ENCODE data around the gene FLNC. TPM values are rescaled to one million over a fixed set of nuclear protein-coding genes. Genes with fewer than 3 reads are reported as not detected.

FLNC gene
- total RNA-seq, 4 donors from 2014 or later, result 3.8 to 5.1 (median 4.3) TPM

- 87% methylated on average over 3 of the region's 3 CpGs for WGBS
- no peak overlapping the region for H3K27ac ChIP-seq
- no peaks in the 10 kb centered on the region for H3K4me1 ChIP-seq
- H3K27me3 ChIP-seq, result peaks cover 2% of the 10 kb centered on the region
- no peak overlapping the region for H3K4me3 ChIP-seq
- TF ChIP-seq EP300 (IDR thresholded peaks at IDR 0.05), result no peak
- TF ChIP-seq POLR2AphosphoS5 (IDR thresholded peaks at IDR 0.05), result no peak
- TF ChIP-seq POLR2A (IDR thresholded peaks at IDR 0.05), result no peak
- TF ChIP-seq, protein P1, sequence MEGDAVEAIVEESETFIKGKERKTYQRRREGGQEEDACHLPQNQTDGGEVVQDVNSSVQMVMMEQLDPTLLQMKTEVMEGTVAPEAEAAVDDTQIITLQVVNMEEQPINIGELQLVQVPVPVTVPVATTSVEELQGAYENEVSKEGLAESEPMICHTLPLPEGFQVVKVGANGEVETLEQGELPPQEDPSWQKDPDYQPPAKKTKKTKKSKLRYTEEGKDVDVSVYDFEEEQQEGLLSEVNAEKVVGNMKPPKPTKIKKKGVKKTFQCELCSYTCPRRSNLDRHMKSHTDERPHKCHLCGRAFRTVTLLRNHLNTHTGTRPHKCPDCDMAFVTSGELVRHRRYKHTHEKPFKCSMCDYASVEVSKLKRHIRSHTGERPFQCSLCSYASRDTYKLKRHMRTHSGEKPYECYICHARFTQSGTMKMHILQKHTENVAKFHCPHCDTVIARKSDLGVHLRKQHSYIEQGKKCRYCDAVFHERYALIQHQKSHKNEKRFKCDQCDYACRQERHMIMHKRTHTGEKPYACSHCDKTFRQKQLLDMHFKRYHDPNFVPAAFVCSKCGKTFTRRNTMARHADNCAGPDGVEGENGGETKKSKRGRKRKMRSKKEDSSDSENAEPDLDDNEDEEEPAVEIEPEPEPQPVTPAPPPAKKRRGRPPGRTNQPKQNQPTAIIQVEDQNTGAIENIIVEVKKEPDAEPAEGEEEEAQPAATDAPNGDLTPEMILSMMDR (IDR thresholded peaks at IDR 0.05), result no peak
- no peaks in the 10 kb centered on the region for H3K36me3 ChIP-seq
- DNase-seq (ENCODE audit: low spot score in 2 of 2), result no peak
- H3K9me3 ChIP-seq, result no peaks in the 10 kb centered on the region
Observed at GRCh38 chr7:128818694-128819093, 11.5 kb upstream of the FLNC start.

DNA sequence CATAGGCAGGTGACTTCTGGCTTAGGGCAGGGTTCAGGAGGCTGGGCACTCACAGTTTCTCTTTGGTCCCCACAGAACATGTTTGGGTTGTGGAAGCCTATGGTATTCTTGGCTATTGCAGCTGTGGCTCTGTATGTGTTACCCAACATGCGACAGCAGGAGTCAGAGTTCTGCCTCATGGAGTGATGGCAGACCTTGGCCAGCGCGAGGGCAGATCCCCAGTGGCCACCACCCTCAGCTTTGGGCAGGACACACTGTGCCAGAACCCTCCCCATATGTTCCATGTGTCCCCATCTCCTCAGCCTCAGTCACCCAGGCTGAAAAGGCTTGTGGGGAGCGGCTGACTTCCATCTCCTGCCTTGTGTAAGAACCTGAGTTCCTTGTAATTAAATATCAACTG, 8.5 kb upstream of the FLNC start:
- WGBS, result 92% methylated on average over 4 of the region's 4 CpGs
- Histone ChIP-seq H3K27ac (no peak overlapping the region), H3K36me3 (no peaks in the 10 kb centered on the region), H3K4me1 (no peaks in the 10 kb centered on the region), H3K4me3 (no peak overlapping the region), H3K9me3 (no peaks in the 10 kb centered on the region), H3K27me3 (peaks cover 2% of the 10 kb centered on the region)
- no peak for DNase-seq (ENCODE audit: low spot score in 2 of 2)
- no peak for TF ChIP-seq POLR2A (IDR thresholded peaks at IDR 0.05)
- TF ChIP-seq POLR2AphosphoS5 (IDR thresholded peaks at IDR 0.05), result no peak
- no peak for TF ChIP-seq EP300 (IDR thresholded peaks at IDR 0.05)
- TF ChIP-seq, protein P1 (IDR thresholded peaks at IDR 0.05), result no peak

DNA sequence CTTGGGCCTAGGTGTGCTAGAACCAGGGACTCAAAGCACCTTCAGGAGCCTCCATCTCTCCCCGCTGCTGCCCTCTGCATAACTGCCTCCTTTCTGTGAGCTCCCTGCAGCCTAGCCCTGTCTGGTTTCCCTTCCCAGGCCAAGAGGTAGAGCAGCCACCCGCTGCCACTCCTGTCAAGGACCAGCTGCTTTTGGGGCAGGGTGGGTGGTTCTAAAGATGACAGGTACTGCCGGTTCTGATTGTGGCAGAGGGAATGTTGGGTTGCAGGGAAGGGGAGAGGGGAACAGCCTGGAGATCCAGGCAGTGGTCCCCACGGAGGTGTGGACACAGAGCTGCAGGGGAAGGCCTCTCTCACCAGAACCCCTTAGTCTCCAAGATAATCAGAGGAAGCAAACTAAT, 3.7 kb upstream of the FLNC start:
- Histone ChIP-seq H3K27me3 (peaks cover 20% of the 10 kb centered on the region), H3K27ac (no peak overlapping the region), H3K4me1 (peaks cover 20% of the 10 kb centered on the region), H3K36me3 (no peaks in the 10 kb centered on the region), H3K4me3 (no peak overlapping the region), H3K9me3 (no peaks in the 10 kb centered on the region)
- DNase-seq (ENCODE audit: low spot score in 2 of 2), result no peak
- TF ChIP-seq POLR2A (IDR thresholded peaks at IDR 0.05), result no peak
- TF ChIP-seq, protein P1 (IDR thresholded peaks at IDR 0.05), result no peak
- TF ChIP-seq EP300 (IDR thresholded peaks at IDR 0.05), result no peak
- TF ChIP-seq POLR2AphosphoS5 (IDR thresholded peaks at IDR 0.05), result no peak
- WGBS, result 89% methylated on average over 4 of the region's 4 CpGs

DNA sequence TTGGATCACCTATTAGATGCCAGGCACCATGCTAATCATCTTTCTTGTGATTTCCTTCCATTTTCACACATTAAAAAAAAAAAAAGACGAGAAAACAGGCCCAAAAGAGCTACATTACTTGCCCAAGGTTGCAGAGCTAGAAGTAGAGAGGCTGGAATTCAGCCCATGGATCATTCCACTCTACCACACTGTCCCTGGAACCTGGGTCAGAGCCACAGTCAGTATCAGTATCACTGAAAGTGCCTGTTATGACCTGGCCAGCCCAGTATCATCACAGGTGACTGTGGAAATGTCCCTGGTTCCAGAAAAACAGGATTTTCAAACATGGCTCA, 3.3 kb upstream of the FLNC start:
- H3K27ac ChIP-seq, result no peak overlapping the region
- H3K36me3 ChIP-seq, result no peaks in the 10 kb centered on the region
- no peak overlapping the region for H3K4me3 ChIP-seq
- TF ChIP-seq EP300 (IDR thresholded peaks at IDR 0.05) (no peak), POLR2AphosphoS5 (IDR thresholded peaks at IDR 0.05) (no peak), POLR2A (IDR thresholded peaks at IDR 0.05) (no peak)
- TF ChIP-seq, protein P1 (IDR thresholded peaks at IDR 0.05), result no peak
- WGBS, result 94% methylated on average over 1 of the region's 1 CpG
- H3K4me1 ChIP-seq, result peaks cover 24% of the 10 kb centered on the region
- no peaks in the 10 kb centered on the region for H3K9me3 ChIP-seq
- H3K27me3 ChIP-seq, result peaks cover 20% of the 10 kb centered on the region
- no peak for DNase-seq (ENCODE audit: low spot score in 2 of 2)

GRCh38 chr7:128827248-128827958, 2.8 kb upstream of the FLNC start:
- Histone ChIP-seq H3K36me3 (no peaks in the 10 kb centered on the region), H3K27me3 (peaks cover 20% of the 10 kb centered on the region), H3K9me3 (no peaks in the 10 kb centered on the region), H3K4me3 (no peak overlapping the region), H3K27ac (no peak overlapping the region), H3K4me1 (peaks cover 29% of the 10 kb centered on the region)
- WGBS, result 88% methylated on average over 10 of the region's 17 CpGs
- TF ChIP-seq, protein P1 (IDR thresholded peaks at IDR 0.05), result no peak
- TF ChIP-seq EP300 (IDR thresholded peaks at IDR 0.05) (no peak), POLR2A (IDR thresholded peaks at IDR 0.05) (no peak), POLR2AphosphoS5 (IDR thresholded peaks at IDR 0.05) (no peak)
- no peak for DNase-seq (ENCODE audit: low spot score in 2 of 2)

Measured in suprapubic skin (tissue), 4 donors.